Measurements from ENCODE around the gene NR2F1-AS1.
"Not testable (repeated sequence)": the region's sequence is repeated elsewhere in the genome, so short reads cannot be mapped to it uniquely, and the experiment has no call there.

The NR2F1-AS1 gene

DNA sequence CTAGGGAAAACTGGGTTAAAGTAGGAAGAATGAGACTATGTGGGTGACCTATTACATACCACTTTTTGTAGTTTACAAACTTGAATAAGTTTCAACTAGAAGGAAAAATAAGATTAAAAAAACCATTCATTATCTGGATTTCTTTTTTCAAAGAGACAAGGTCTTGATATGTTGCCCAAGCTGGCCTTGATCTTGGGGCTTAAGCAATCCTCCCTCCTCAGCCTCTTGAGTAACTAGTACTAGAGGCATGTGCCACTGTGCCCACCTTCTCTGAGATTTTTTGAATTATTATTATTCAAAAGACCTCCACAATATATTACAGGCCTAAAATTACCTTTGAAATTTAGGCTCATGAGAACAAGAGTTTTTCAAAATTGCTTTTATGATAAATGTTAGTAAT is 63.2 kb downstream of the NR2F1-AS1 start:
- DNase-seq (ENCODE audit: low spot score), result no peak

DNA sequence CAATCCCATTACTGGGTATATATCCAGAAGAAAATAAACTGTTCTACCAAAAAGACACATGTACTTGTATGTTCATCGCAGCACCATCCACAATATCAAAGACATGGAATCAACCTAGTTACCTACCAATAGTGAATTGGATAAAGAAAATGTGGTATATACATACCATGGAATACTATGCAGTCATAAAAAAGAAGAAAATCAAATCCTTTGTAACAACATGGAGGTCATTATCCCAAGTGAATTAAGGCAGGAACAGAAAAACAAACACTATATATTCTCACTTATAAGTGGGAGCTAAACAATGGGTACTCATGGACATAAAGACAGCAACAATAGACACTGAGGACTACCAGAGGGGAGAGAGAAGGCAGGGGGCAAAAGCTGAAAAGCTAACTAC is 67.7 kb downstream of the NR2F1-AS1 start:
- no peak for DNase-seq (ENCODE audit: low spot score)

DNA sequence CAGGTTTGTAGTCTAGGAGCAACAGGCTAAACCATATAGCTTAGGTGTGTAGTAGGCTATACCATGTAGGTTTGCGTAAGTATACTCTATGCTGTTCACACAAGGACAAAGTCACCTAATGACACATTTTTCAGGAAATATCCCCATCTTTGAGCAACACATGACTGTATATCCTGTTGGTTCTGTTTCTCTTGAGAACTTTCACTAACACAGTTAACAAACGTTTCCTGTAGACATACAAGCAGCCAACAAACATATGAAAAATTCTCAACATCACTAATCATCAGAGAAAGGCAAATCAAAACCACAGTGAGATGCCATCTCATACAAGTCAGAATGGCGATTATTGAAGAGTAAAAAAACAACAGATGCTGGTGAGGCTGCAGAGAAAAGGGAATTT is 68.2 kb downstream of the NR2F1-AS1 start:
- DNase-seq (ENCODE audit: low spot score), result no peak

GRCh38 chr5:93511445-93511844 is 69.6 kb downstream of the NR2F1-AS1 start:
- no peak for DNase-seq (ENCODE audit: low spot score)

- DNase-seq (ENCODE audit: low spot score), result no peak
Measured at GRCh38 chr5:93510626-93511380, 70.2 kb downstream of the NR2F1-AS1 start.

DNA sequence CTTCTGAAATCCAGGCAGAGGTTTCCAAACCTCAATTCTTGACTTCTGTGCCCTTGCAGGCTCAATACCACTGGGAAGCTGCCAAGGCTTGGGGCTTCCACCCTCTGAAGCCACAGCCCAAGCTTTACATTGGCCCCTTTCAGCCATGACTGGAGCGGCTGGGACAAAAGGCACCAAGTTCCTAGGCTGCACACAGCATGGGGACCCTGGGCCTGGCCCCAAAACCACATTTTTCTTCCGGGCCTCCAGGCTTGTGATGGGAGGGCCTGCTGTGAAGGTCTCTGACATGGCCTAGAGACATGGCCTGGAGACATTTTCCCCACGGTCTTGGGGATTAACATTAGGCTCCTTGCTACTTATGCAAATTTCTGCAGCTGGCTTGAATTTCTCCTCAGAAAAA is 75.5 kb downstream of the NR2F1-AS1 start:
- not testable (repeated sequence) for DNase-seq (ENCODE audit: low spot score)

- DNase-seq (ENCODE audit: low spot score), result no peak
Measured at GRCh38 chr5:93503598-93504067, 77.4 kb downstream of the NR2F1-AS1 start.

GRCh38 chr5:93497096-93497495 is 83.9 kb downstream of the NR2F1-AS1 start:
- no peak for DNase-seq (ENCODE audit: low spot score)

DNA sequence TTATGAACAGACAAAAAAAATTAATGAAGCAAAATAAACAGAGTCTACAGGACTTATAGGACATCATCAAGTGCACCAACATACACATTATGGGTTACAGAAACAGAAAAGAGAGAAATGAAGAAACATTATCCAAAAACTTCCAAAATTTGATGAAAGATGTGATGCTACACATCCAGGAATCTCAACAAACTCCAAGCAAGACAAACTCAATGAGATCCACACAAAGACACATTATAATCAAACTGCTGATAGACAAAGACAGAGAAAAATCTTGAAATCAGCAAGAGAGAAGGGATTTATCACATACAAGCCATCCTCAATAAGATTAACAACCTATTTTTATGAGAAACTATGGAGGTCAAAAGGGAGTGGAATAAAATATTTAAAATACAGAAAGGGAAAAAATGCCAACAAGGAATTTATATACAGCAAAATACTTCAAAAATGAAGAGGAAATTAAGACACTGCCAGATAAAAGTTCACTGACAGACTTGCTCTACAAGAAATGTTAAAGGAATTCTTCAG is 101.0 kb downstream of the NR2F1-AS1 start:
- no peak for DNase-seq (ENCODE audit: low spot score)

GRCh38 chr5:93477816-93478215 is 103.2 kb downstream of the NR2F1-AS1 start:
- no peak for DNase-seq (ENCODE audit: low spot score)

DNA sequence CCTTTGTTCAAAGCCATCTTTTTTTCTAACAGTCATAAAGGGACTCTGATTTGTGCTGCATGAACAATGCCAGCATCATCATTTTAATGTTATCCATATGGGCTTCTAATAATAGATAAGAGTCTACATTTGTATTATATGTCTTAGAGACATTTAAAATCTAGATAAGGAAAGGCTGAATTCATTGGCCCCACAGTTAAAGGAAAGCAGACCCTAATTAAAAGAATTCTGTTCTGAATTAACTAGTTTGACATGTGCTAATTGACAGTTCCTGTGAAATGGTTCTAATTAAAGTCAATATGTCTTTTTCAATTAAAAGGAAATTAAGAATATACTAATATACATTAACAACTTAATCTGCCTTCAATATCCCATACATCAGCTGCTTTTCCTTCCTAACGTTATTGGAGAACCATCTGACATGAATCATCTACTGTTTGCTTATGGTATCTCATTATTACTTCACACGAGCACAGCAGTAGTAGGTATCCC is 104.7 kb downstream of the NR2F1-AS1 start:
- peak; percentile 8 for DNase-seq (ENCODE audit: low spot score)

DNA sequence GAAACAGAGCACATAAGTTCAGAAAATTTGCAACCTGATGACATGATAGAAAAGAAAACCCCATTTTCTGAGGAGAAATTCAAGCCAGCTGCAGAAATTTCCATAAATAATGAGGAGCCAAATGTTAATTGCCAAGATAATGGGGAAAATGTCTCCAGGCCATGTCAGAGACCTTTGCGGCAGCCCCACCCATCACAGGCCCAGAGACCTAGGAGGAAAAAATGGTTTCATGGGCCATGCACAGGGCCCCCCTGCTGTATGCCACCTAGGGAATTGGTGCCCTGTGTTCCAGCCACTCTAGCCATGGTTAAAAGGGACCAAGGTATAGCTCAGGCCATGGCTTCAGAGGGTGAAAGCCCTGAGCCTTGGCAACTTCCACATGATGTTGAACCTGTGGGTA is 118.1 kb downstream of the NR2F1-AS1 start:
- DNase-seq (ENCODE audit: low spot score), result no peak

- no peak for DNase-seq (ENCODE audit: low spot score)
Measured at GRCh38 chr5:93461756-93462155, 119.3 kb downstream of the NR2F1-AS1 start.

GRCh38 chr5:93460286-93460685 is 120.7 kb downstream of the NR2F1-AS1 start:
- DNase-seq (ENCODE audit: low spot score), result no peak

DNA sequence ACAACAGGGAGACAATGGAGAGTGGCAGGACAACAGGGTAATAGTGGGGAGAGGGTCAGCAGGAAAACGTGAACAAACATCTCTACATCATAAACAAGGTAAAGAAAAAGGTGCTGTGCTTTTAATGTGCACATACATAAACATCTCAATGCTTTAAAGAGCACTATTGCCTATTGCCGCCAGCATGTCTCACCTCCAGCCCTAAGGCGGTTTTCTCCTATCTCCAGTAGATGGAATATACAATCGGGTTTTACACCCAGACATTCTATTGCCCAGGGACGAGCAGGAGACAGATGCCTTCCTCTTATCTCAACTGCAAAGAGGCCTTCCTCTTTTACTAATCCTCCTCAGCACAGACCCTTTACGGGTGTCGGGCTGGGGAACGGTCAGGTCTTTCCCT is 124.2 kb downstream of the NR2F1-AS1 start:
- not testable (repeated sequence) for DNase-seq (ENCODE audit: low spot score)

- no peak for DNase-seq (ENCODE audit: low spot score)
Measured at GRCh38 chr5:93454896-93455295, 126.1 kb downstream of the NR2F1-AS1 start.

DNA sequence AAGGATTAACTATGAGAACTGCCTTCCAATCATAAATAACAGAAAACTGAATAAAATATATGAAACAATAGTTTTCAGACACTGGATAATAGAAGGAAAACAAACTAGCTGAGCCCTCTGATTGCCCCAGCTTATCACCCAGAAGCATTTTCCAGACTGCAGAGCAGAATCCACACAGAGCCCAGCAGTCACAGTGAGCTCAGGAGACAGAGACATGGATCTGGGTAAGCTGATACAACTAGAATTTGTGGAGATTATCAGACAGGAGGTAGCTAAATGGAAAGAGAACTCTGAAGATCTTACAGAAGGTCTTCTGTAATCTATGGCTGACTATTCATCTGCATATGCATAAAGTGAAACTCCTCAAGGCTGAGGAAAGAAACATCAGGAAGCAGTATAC is 128.8 kb downstream of the NR2F1-AS1 start:
- no peak for DNase-seq (ENCODE audit: low spot score)

- DNase-seq (ENCODE audit: low spot score), result no peak
Measured at GRCh38 chr5:93438124-93438523, 142.9 kb downstream of the NR2F1-AS1 start.

- DNase-seq (ENCODE audit: low spot score), result no peak
Measured at GRCh38 chr5:93436083-93436482, 144.9 kb downstream of the NR2F1-AS1 start.

GRCh38 chr5:93433422-93433821 is 147.6 kb downstream of the NR2F1-AS1 start:
- DNase-seq (ENCODE audit: low spot score), result no peak

DNA sequence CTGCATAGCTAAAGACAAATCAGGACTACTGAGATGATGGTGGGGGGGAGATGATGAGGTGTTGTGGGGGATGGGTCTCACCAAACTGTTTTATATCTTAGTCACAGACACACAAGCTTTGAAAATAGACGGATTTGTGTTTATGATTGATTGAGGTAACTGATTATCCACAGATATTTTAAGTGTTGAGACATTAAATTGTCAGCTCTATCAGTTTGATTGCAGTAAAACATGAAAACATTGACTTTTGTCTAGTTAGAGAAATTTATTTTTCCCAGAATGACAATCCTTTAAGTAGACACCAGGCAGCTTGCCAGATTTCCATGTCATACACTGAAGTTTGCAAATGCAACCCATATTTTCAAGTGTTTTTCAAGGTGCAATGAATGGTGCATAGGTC is 149.8 kb downstream of the NR2F1-AS1 start:
- no peak for DNase-seq (ENCODE audit: low spot score)

DNA sequence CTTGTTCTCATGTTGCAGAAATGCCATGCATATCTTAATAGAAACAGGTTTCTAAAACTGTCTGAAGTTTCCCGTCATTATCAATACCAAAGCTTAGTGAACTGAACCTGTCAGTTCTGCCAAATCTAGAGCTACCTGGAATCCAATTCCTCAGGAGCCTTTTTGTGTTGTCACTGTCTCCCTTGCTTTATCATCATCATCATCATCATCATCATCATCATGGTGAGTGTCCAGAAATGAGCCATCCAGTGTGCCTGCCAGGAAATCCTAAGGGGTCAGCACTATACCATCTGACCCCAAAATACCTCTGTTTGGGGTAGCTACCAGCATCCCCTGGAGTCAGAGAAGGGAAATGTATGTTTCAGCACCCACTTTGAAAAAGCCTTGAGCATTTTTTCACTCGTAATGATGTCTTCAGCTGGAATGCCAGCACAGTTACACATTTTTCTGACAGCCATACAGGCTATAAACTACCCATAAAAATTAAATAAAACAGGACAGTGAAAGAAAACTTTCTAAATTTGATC is 150.3 kb downstream of the NR2F1-AS1 start:
- no peak for DNase-seq (ENCODE audit: low spot score)

- DNase-seq (ENCODE audit: low spot score), result no peak
Measured at GRCh38 chr5:93430118-93430517, 150.9 kb downstream of the NR2F1-AS1 start.

GRCh38 chr5:93428868-93429267 is 152.2 kb downstream of the NR2F1-AS1 start:
- DNase-seq (ENCODE audit: low spot score), result no peak

All from HuH-7 (cell line).